OCI-LY1 (cell line): ENCODE measurements around the gene EI24.

Experiments
- H2AFZ ChIP-seq: fragments of 200-600 bp; sonication (generic), shearing (Covaris generic); 2 replicates; pipeline ENCODE4 v1.6.0; 2014; ENCODE audit warnings: antibody characterized with exemption, mild to moderate bottlenecking, low read length
- H3F3A ChIP-seq: fragments of 200-600 bp; sonication (generic), shearing (Covaris generic); 2 replicates; pipeline ENCODE4 v1.6.0; 2014; ENCODE audit warnings: mild to moderate bottlenecking, antibody characterized with exemption, low read length, moderate library complexity; ENCODE audit not compliant: insufficient read depth
- H3K27ac ChIP-seq: fragments of 200-600 bp; sonication (generic); 2 replicates; pipeline ENCODE4 v1.5.1; 2014; ENCODE audit warnings: low read length, mixed run types, mild to moderate bottlenecking, low read depth; ENCODE audit not compliant: poor library complexity, severe bottlenecking
- H3K27me3 ChIP-seq: fragments of 200-600 bp; sonication (generic); 2 replicates; pipeline ENCODE4 v1.6.0; 2014; ENCODE audit warnings: antibody characterized with exemption, mild to moderate bottlenecking, low read length, moderate library complexity; ENCODE audit not compliant: insufficient read depth
- H3K36me3 ChIP-seq: fragments of 200-600 bp; sonication (generic); 2 replicates; pipeline ENCODE4 v1.6.1; 2014; ENCODE audit warnings: mild to moderate bottlenecking, antibody characterized with exemption, low read length, moderate library complexity, mixed read lengths; ENCODE audit not compliant: insufficient read depth
- H3K4me1 ChIP-seq: fragments of 200-600 bp; sonication (generic); 2 replicates; pipeline ENCODE4 v1.5.1; 2014; ENCODE audit warnings: mild to moderate bottlenecking, low read length, moderate library complexity; ENCODE audit not compliant: insufficient read depth, severe bottlenecking
- H3K4me2 ChIP-seq: fragments of 200-600 bp; sonication (generic), shearing (Covaris generic); 2 replicates; pipeline ENCODE4 v1.6.1; 2014; ENCODE audit warnings: low read length
- H3K4me3 ChIP-seq: fragments of 200-600 bp; sonication (generic); 2 replicates; pipeline ENCODE4 v1.5.1; 2014; ENCODE audit warnings: low read length, low read depth, mild to moderate bottlenecking, mixed read lengths; ENCODE audit not compliant: poor library complexity, severe bottlenecking
- H3K79me2 ChIP-seq: fragments of 200-600 bp; shearing (Covaris generic); 2 replicates; pipeline ENCODE4 v1.6.1; 2016; ENCODE audit warnings: mixed run types, low read length, mixed read lengths; ENCODE audit not compliant: insufficient read depth
- H3K9ac ChIP-seq: fragments of 200-600 bp; sonication (generic), shearing (Covaris generic); 2 replicates; pipeline ENCODE4 v1.6.1; 2014; ENCODE audit warnings: mild to moderate bottlenecking, low read length, mixed read lengths
- H3K9me2 ChIP-seq: fragments of 200-600 bp; sonication (generic), shearing (Covaris generic); 2 replicates; pipeline ENCODE4 v1.6.1; 2014; ENCODE audit warnings: low read depth, mild to moderate bottlenecking, low read length, mixed read lengths
- H3K9me3 ChIP-seq: fragments of 200-600 bp; shearing (Covaris generic); 2 replicates; pipeline ENCODE4 v1.6.1; 2014; ENCODE audit warnings: low read length, mixed read lengths
- H4K20me1 ChIP-seq: fragments of 200-600 bp; sonication (generic), shearing (Covaris generic); 2 replicates; pipeline ENCODE4 v1.6.0; 2016; ENCODE audit warnings: mild to moderate bottlenecking, low read length; ENCODE audit not compliant: insufficient read depth
- CTCF ChIP-seq: fragments of 200-600 bp; sonication (generic), shearing (Covaris generic); IDR thresholded peaks from 2 replicates; pipeline ENCODE4 v1.5.1; 2017; ENCODE audit warnings: mild to moderate bottlenecking, antibody characterized with exemption, low read length, moderate library complexity, mixed read lengths
- EZH2 ChIP-seq: fragments of 200-600 bp; sonication (generic), shearing (Covaris generic); IDR thresholded peaks from 2 replicates; pipeline ENCODE4 v1.8.0; 2017; ENCODE audit warnings: borderline replicate concordance, mixed run types, mild to moderate bottlenecking, antibody characterized with exemption, low read length, moderate library complexity, mixed read lengths

EI24 gene

DNA sequence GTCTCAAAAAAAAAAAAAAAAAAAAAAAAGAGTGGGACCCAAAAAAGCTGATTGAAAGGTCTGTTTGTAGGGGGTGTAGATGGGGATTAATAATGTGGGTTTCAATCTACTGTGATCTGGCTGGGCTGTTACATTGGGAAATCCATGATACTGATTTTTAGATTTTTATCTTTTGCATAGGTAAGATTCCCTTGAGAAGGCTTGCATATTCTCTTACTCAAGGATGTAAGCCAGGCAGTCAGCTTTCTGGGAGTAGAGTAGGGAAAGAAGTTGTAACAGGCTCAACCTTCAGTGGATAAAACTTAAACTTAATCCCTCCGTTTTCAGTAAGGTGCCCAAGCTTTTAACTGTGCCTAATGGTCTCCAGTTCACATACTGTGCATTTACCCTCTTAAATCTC lies 53.8 kb downstream of the EI24 start:
- no peaks in the 10 kb centered on the region for H3K9me3 ChIP-seq
- H3K4me1 ChIP-seq: peaks cover 24% of the 10 kb centered on the region
- H3K9ac ChIP-seq: no peak overlapping the region
- H3K36me3 ChIP-seq: peaks cover 41% of the 10 kb centered on the region
- H3K27me3 ChIP-seq: no peaks in the 10 kb centered on the region
- no peaks in the 10 kb centered on the region for H3K9me2 ChIP-seq
- H3F3A ChIP-seq: no peaks in the 10 kb centered on the region
- no peak overlapping the region for H3K4me3 ChIP-seq
- peaks cover 20% of the 10 kb centered on the region for H3K79me2 ChIP-seq
- TF ChIP-seq CTCF (no peak), EZH2 (no peak)
- H3K27ac ChIP-seq: no peak overlapping the region
- H4K20me1 ChIP-seq: no peaks in the 10 kb centered on the region
- no peak overlapping the region for H2AFZ ChIP-seq
- no peak overlapping the region for H3K4me2 ChIP-seq

DNA sequence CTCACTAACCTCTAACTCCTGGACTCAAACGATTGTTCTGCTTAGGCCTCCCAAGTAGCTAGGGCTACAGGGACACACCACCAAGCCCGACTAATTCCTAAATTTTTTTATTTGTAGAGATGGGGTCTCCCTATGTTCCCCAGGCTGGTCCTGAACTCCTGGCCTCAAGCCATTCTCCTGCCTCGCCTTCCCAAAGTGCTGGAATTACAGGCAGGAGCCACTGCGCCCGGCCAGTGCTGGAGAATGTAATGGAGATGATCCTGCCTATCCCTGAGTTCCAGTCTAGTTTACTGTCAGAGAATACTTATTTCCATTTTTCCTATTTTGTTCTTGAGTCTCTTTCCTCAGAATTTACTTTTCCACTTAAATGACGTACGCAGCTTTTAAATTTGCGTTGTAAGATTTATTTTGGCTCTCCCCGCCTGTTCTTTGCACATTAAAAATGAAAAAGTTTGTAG lies 55.5 kb downstream of the EI24 start, which contains the start of gene CHEK1:
CHEK1 (plus strand) TSS at position 408 of the 458 bp plus-strand sequence. CDS start 1,606 bp downstream, outside the sequence.
- Histone ChIP-seq H3K4me3 (peak within 1 kb of the TSS; percentile 85), H3K9me3 (no peaks in the 10 kb centered on the region), H3K79me2 (peaks cover 21% of the 10 kb centered on the region), H3K4me2 (peak within 1 kb of the TSS; percentile 75), H3K9me2 (no peaks in the 10 kb centered on the region), H3K9ac (peak within 1 kb of the TSS; percentile 85), H3K27me3 (no peaks in the 10 kb centered on the region), H4K20me1 (no peaks in the 10 kb centered on the region), H3K4me1 (peaks cover 24% of the 10 kb centered on the region), H3K36me3 (peaks cover 32% of the 10 kb centered on the region), H2AFZ (no peak within 1 kb of the TSS), H3F3A (no peaks in the 10 kb centered on the region), H3K27ac (peak within 1 kb of the TSS; percentile 93)
- TF ChIP-seq EZH2: no peak
- TF ChIP-seq CTCF: no peak

DNA sequence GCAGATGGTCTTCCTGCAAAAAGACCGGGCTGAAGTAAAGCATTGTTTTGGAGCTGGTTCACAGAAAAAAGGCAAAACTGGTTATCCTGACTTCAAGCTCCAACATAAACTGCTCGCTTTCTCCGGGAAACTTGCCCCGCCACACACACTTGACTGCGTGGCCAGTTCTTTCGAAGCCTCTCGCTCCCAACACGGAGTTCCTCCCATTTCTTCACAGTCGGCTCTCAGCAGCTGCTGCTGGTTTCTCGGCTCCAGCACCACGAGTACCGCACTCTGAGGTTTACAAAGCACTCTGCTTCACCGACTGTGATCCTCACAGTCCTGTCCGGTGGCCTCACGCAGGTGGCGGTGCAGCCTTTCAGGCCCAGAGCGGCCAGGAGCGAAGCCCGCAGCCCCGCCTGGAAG lies 56.0 kb downstream of the EI24 start:
- peak overlapping the region; percentile 85 for H3K4me3 ChIP-seq
- H3K9me3 ChIP-seq: no peaks in the 10 kb centered on the region
- peaks cover 21% of the 10 kb centered on the region for H3K79me2 ChIP-seq
- H3K4me1 ChIP-seq: peaks cover 24% of the 10 kb centered on the region
- H3K4me2 ChIP-seq: peak overlapping the region; percentile 75
- TF ChIP-seq EZH2 (no peak), CTCF (no peak)
- no peaks in the 10 kb centered on the region for H3K27me3 ChIP-seq
- H2AFZ ChIP-seq: no peak overlapping the region
- no peaks in the 10 kb centered on the region for H3K9me2 ChIP-seq
- H3F3A ChIP-seq: no peaks in the 10 kb centered on the region
- H3K36me3 ChIP-seq: peaks cover 32% of the 10 kb centered on the region
- H4K20me1 ChIP-seq: no peaks in the 10 kb centered on the region
- H3K27ac ChIP-seq: peak overlapping the region; percentile 93
- peak overlapping the region; percentile 85 for H3K9ac ChIP-seq
